HepG2 (cell line): Measurements from ENCODE around the gene SYNE2. TPM values are rescaled to one million over a fixed set of nuclear protein-coding genes. Genes with fewer than 3 reads are reported as not detected.

Experiments used
- ATAC-seq: fragments of 200-7000 bp; cut with Tn5 transposase; 3 replicates; pipeline ENCODE4 v1.9.1; 2020; ENCODE audit warnings: mild to moderate bottlenecking, moderate library complexity
- BruUV-seq: library from RNA; stranded (reverse); fragments of 400-500 nt; replicated peaks from 2 replicates; lab custom pipeline; 2021; lab: Mats Ljungman, UMichigan
- CTCF ChIA-PET: fragments of 300-600 bp; formaldehyde crosslinking; extraction: SDS; loops from one replicate; lab custom pipeline; 2021; ENCODE audit warnings: low total read pairs, inconsistent platforms, low intra/inter-chr PET ratio; lab: Yijun Ruan, JAX
- POLR2A ChIA-PET: fragments of 350-600 bp; sonication (Branson Sonifier 250); formaldehyde crosslinking; loops from one replicate; lab custom pipeline; 2020; ENCODE audit warnings: antibody characterized with exemption, inconsistent platforms; lab: Yijun Ruan, JAX
- DNase-seq: peaks from one replicate; pipeline ENCODE4 v3.0.0-alpha.2; 2015; ENCODE audit warnings: low spot score
- FAIRE-seq: peaks from 3 replicates; lab custom pipeline; 2011; peaks lifted over from hg19 to GRCh38; lab: Jason Lieb, UNC
- H2AFZ ChIP-seq: one replicate; pipeline ENCODE4 v1.6.1; 2011; ENCODE audit warnings: low read length, inconsistent platforms
- H3K27ac ChIP-seq: fragments of 300-600 bp; 3 replicates; pipeline ENCODE4 v1.8.0; 2011; ENCODE audit warnings: mixed run types, mild to moderate bottlenecking, mixed read lengths, low read length, inconsistent platforms; ENCODE audit not compliant: insufficient read depth; ENCODE audit errors: extremely low read length
- H3K27me3 ChIP-seq, 2 experiments: fragments of 200-600 bp in 1 of 2; 2 replicates in 1 of 2; 3 replicates in 1 of 2; pipeline versions ENCODE4 v1.6.0 to v1.8.0; 2011; ENCODE audit warnings: low read length in 2 of 2, mild to moderate bottlenecking in 2 of 2, moderate library complexity in 2 of 2, inconsistent platforms in 1 of 2; ENCODE audit not compliant: insufficient read depth in 2 of 2, control insufficient read depth in 1 of 2
- H3K36me3 ChIP-seq, 2 experiments: fragments of 200-600 bp in 1 of 2; replicated peaks in 1 of 2; 2 replicates in 1 of 2; 3 replicates in 1 of 2; pipeline versions ENCODE4 v1.5.1 to v1.8.0; 2011; ENCODE audit warnings: low read length in 2 of 2, inconsistent platforms in 1 of 2; ENCODE audit not compliant: insufficient read depth in 2 of 2, control insufficient read depth in 1 of 2
- H3K4me1 ChIP-seq: 2 replicates; pipeline ENCODE4 v1.5.1; 2012; ENCODE audit warnings: low read length, inconsistent platforms; ENCODE audit not compliant: insufficient read depth
- H3K4me2 ChIP-seq: 2 replicates; pipeline ENCODE4 v1.6.0; 2011; ENCODE audit warnings: low read depth, low read length, inconsistent platforms
- H3K4me3 ChIP-seq, 3 experiments: fragments of 200-600 bp in 1 of 3; sonication (generic), shearing (Covaris generic) in 1 of 3; replicated peaks in 1 of 3; 2 replicates each; pipeline ENCODE4 v1.5.1; 2011 to 2016; ENCODE audit warnings: low read length in 3 of 3, inconsistent platforms in 2 of 3, low read depth in 2 of 3, mild to moderate bottlenecking in 2 of 3, control low read depth in 1 of 3, mixed read lengths in 1 of 3; ENCODE audit not compliant: insufficient read depth in 1 of 3
- H3K79me2 ChIP-seq: one replicate; pipeline ENCODE4 v1.6.1; 2011; ENCODE audit warnings: low read length, inconsistent platforms; ENCODE audit not compliant: insufficient read depth
- H3K9ac ChIP-seq: 2 replicates; pipeline ENCODE4 v1.6.0; 2011; ENCODE audit warnings: mild to moderate bottlenecking, low read depth, low read length, inconsistent platforms; ENCODE audit not compliant: insufficient read depth
- H3K9me3 ChIP-seq: 2 replicates; pipeline ENCODE4 v1.5.1; 2012; ENCODE audit warnings: mild to moderate bottlenecking, low read length
- H4K20me1 ChIP-seq: 2 replicates; pipeline ENCODE4 v1.6.0; 2011; ENCODE audit warnings: inconsistent platforms, mild to moderate bottlenecking, low read length, moderate library complexity; ENCODE audit not compliant: insufficient read depth
- GATAD2A ChIP-seq: IDR thresholded peaks from 2 replicates; pipeline ENCODE4 v1.6.1; 2016
- NFE2L2 ChIP-seq: fragments of 150-350 bp; IDR thresholded peaks from 2 replicates; pipeline ENCODE4 v1.6.1; 2014; ENCODE audit warnings: low read length
- WGBS: methylation state at CpG from one replicate; pipeline ENCODE4 v1.1.6; 2017; ENCODE audit warnings: low lambda C conversion rate; 5-methylcytosine and 5-hydroxymethylcytosine counted together
- in situ Hi-C: cut with HindIII; loops from 2 replicates; pipeline ENCODE4 v1.10.0; 2017; ENCODE audit warnings: low pct_unique_long_range_greater_than_20kb; ENCODE audit not compliant: extremely low pct_ligation_motif_present
- intact Hi-C: fragments of 100-400 bp; cut with micrococcal nuclease; formaldehyde crosslinking; loops from one replicate; pipeline ENCODE4 v1.10.0; 2022; ENCODE audit not compliant: unreplicated experiment
- polyA plus RNA-seq, 8 experiments: library from polyadenylated mRNA; depleted of rRNA in 3 of 8; stranded (reverse) in 7 of 8; unstranded in 1 of 8; fragments of >200 nt; fragmentation: Illumina TruSeq in 4 of 8; extraction: Trizol in 4 of 8; gene quantifications; 2 replicates each; pipeline versions ENCODE4 v1.2.1 to v1.2.3, GENCODE V29; 2011 to 2016; ENCODE audit warnings: low read depth in 4 of 8, missing spikeins in 1 of 8, mixed read lengths in 1 of 8; ENCODE audit not compliant: insufficient read depth in 1 of 8
- total RNA-seq, 5 experiments: library from RNA; depleted of rRNA; stranded (reverse); fragments of >200 nt; fragmentation: Illumina TruSeq; extraction: Trizol; gene quantifications; 2 replicates each; pipeline ENCODE4 v1.2.3, GENCODE V29; 2016; ENCODE audit warnings: low read depth in 1 of 5
- TF ChIP-seq, protein P1 (sequence below): sonication (generic); formaldehyde crosslinking; IDR thresholded peaks from 2 replicates; pipeline ENCODE4 v1.5.0; 2020; ENCODE audit warnings: missing genetic modification reagents, mild to moderate bottlenecking, borderline replicate concordance
- TF ChIP-seq, protein P2 (sequence below): sonication (generic); formaldehyde crosslinking; IDR thresholded peaks from 2 replicates; pipeline ENCODE4 v1.5.0; 2020; ENCODE audit warnings: mild to moderate bottlenecking, missing genetic modification reagents

Gene SYNE2
- total and polyA plus RNA-seq, 2 of the 13 experiments (the other 11 are each of a cell fraction or from before 2014, with no cell fraction given): 6.2 to 13.3 TPM

DNA sequence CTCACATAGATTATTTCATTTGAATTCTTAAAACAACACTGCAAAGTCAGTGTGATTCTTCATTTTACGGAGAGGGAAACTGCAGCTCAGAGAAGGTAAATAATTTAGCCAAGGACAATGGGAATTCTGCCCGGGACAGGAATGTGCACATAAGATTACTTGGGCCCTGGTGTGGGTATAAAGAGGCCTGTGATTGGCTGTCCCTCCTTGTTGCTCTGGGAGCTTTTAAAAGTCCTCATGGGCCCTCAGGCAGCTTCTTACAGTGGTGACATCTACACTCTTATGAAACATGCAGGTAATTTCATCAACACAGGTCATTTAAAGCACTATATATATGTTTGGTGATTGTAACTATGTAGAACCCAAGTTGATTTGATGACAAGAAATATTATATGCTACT lies 341.0 kb downstream of the SYNE2 start:
- FAIRE-seq (no peak), ATAC-seq (0 out of 3 replicates have a peak, but pooled peaks have one; percentile 35), DNase-seq (peak; percentile 5)
- Histone ChIP-seq H3K4me1 (peaks cover 13% of the 10 kb centered on the region), H3K4me2 (no peak overlapping the region), H3K27ac (no peak overlapping the region), H2AFZ (no peak overlapping the region), H3K36me3 (no peaks in the 10 kb centered on the region), H3K79me2 (no peaks in the 10 kb centered on the region), H3K27me3 (no peaks in the 10 kb centered on the region), H4K20me1 (no peaks in the 10 kb centered on the region), H3K4me3 (no peak overlapping the region), H3K9ac (no peak overlapping the region), H3K9me3 (no peaks in the 10 kb centered on the region)
- intact Hi-C loops: no loop called here
- WGBS: 40% methylated on average over 2 of the region's 2 CpGs
- POLR2A ChIA-PET: no interaction called here
- CTCF ChIA-PET: no interaction called here
- BruUV-seq: no TSS peak
- in situ Hi-C loops: no loop called here
- TF ChIP-seq, protein P1, sequence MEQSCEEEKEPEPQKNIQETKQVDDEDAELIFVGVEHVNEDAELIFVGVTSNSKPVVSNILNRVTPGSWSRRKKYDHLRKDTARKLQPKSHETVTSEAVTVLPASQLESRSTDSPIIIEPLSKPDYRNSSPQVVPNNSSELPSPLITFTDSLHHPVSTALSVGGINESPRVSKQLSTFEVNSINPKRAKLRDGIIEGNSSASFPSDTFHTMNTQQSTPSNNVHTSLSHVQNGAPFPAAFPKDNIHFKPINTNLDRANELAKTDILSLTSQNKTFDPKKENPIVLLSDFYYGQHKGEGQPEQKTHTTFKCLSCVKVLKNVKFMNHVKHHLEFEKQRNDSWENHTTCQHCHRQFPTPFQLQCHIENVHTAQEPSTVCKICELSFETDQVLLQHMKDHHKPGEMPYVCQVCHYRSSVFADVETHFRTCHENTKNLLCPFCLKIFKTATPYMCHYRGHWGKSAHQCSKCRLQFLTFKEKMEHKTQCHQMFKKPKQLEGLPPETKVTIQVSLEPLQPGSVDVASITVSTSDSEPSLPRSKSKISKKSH (CRISPR knock-in tag): no peak

DNA sequence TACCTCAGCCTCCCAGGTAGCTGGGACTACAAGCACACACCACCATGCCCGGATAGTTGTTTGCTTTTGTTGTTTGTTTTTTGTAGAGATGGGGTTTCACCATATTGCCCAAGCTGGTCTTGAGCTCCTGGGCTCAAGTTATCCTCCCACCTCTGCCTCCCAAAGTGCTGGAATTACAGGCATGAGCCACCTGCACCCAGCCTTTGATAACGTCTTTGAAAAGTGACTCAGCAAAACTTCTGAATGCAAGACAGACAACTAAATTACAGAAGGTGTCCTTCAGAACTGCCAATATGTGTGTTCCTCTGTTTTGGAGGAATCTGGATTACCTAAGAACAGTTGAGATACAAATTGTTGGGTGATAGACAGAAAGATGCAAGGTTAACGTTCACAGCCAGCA lies 341.6 kb downstream of the SYNE2 start:
- intact Hi-C loops: no loop called here

More for the DNA sequence above, 341.6 kb downstream of the SYNE2 start:
- Histone ChIP-seq H3K4me3 (no peak overlapping the region), H3K4me2 (no peak overlapping the region), H3K4me1 (peaks cover 13% of the 10 kb centered on the region), H3K9ac (no peak overlapping the region), H3K9me3 (no peaks in the 10 kb centered on the region), H2AFZ (no peak overlapping the region), H3K36me3 (no peaks in the 10 kb centered on the region), H3K27ac (no peak overlapping the region), H3K79me2 (no peaks in the 10 kb centered on the region), H3K27me3 (no peaks in the 10 kb centered on the region), H4K20me1 (no peaks in the 10 kb centered on the region)
- POLR2A ChIA-PET: no interaction called here
- FAIRE-seq: no peak
- 40% methylated on average over 3 of the region's 3 CpGs for WGBS
- no peak for ATAC-seq
- TF ChIP-seq, protein P2, sequence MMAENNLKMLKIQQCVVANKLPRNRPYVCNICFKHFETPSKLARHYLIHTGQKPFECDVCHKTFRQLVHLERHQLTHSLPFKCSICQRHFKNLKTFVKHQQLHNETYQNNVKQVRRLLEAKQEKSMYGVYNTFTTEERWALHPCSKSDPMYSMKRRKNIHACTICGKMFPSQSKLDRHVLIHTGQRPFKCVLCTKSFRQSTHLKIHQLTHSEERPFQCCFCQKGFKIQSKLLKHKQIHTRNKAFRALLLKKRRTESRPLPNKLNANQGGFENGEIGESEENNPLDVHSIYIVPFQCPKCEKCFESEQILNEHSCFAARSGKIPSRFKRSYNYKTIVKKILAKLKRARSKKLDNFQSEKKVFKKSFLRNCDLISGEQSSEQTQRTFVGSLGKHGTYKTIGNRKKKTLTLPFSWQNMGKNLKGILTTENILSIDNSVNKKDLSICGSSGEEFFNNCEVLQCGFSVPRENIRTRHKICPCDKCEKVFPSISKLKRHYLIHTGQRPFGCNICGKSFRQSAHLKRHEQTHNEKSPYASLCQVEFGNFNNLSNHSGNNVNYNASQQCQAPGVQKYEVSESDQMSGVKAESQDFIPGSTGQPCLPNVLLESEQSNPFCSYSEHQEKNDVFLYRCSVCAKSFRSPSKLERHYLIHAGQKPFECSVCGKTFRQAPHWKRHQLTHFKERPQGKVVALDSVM (CRISPR knock-in tag): peak; percentile 68
- TF ChIP-seq GATAD2A (CRISPR knock-in tag) (no peak), NFE2L2 (peak; percentile 65)
- peak; percentile 6 for DNase-seq
- in situ Hi-C loops: no loop called here
- BruUV-seq: no TSS peak
- CTCF ChIA-PET: no interaction called here
